Ramos (cell line): ENCODE measurements around the gene ACR.

Experiments
- in situ Hi-C: fragments of 300-500 bp; cut with MboI; formaldehyde crosslinking; loops from one replicate; pipeline ENCODE4 v1.14.3; 2022; ENCODE audit warnings: low sequenced_read_pairs; ENCODE audit not compliant: unreplicated experiment

The ACR gene

DNA sequence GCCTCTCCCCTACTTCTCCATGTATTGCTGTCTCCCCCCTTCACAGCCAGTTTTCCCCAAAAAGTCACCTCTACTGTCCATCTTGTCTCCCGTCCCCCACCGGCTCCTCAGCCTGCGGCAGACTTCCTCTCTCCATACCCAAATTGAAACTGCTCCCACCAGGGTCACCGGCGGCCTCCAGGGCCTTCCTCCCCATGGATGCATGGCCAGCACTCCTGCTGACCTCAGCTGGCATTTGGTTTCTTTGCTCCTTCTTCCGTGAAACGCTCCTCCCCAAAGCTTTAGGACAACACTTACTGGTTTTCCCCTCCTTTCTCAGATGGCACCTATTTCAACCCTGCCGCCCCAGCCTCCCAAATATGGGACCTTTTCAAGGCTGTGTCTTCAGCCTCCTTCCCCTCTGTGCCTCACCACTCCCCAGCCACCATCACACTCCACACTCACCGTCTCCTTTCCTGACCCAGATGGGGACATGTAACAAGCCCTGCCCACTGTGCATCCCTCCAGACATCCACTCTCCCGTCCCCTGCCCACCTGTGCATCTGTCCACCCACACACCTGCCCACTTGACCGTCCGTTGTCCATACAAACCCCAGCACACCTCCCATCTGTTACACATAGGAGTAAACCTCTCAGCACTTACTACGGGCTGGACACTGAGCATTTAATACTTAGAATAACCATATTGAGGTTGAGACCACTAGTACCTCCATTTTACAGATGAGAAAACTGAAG, 21.5 kb upstream of the ACR start:
- in situ Hi-C loops: no loop called here

DNA sequence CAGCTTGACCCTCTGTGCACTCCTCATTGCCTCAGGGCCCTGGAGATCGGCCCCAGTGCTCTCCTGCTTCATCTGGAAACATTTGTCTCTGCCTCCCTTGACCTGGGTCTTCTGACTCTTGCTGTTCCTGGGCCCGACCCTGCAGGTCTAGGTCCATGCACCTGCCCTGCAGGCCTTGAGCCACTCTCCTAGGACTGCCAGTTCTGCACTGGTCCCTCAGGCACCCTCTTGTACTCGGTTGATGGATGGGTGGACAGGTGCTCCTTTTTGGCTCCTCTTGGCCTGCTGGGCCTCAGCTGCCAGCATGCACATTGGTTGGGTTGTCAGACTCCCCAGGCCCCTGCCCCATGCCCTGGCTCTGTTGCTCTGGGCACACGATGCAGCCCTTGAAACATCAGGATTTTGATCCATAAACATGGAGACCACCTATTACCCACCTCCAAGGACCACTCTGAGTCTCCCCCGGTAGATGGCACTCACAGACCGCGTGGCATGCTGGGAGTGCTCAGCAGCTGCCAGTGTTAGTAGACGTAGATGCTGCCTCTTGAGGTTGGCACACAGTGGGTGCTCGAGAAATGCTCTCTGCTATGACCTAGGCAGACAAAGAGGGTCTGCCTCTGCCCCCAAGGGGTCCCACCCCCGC, 20.2 kb upstream of the ACR start:
- in situ Hi-C loops: no loop called here

DNA sequence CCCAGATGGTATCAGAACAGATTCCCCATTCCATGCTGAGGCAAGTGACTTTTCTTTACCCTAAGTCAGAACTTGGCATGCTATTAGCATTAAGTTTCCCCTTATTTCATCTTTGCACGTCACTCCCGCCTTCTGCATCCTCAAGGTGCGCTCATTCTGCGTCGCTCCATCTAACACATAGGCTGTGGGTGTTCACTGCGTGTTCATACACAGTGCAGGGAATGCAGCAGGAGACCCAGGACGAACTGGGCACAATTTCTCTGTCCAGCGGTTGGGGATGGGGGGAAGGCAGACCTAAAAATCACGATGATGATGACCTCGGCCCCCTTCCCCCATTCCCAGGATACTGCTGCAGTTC, 19.7 kb upstream of the ACR start:
- in situ Hi-C loops: no loop called here

DNA sequence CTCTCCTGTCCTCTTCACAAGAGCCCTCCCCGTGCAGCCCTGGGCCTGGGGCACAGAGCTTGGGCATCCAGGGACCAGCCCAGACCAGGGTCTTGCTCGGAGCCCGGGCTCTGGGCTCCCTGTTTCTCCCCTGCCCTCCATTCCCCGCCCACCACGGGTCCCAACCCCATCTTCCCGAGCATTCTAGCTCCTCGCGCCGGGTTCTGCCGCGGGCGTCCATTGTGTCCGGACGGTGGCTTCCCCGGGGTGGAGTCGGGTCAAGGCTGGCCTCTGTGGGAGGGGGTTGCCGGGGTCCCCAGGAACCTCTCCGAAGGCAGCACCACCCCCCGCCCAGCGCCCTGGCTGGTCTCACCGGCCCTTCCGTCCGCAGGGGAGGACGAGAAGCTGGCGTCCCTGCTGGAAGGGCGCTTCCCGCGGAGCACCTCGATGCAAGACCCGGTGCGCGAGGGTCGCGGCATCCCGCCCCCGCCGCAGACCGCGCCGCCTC, 18.1 kb upstream of the ACR start:
- in situ Hi-C loops: no loop called here

DNA sequence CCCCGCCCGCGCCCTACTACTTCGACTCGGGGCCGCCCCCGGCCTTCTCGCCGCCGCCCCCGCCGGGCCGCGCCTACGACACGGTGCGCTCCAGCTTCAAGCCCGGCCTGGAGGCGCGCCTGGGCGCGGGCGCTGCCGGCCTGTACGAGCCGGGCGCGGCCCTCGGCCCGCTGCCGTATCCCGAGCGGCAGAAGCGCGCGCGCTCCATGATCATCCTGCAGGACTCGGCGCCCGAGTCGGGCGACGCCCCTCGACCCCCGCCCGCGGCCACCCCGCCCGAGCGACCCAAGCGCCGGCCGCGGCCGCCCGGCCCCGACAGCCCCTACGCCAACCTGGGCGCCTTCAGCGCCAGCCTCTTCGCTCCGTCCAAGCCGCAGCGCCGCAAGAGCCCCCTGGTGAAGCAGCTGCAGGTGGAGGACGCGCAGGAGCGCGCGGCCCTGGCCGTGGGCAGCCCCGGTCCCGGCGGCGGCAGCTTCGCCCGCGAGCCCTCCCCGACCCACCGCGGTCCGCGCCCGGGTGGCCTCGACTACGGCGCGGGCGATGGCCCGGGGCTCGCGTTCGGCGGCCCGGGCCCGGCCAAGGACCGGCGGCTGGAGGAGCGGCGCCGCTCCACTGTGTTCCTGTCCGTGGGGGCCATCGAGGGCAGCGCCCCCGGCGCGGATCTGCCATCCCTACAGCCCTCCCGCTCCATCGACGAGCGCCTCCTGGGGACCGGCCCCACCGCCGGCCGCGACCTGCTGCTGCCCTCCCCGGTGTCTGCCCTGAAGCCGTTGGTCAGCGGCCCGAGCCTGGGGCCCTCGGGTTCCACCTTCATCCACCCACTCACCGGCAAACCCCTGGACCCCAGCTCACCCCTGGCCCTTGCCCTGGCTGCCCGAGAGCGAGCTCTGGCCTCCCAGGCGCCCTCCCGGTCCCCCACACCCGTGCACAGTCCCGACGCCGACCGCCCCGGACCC, 17.4 kb upstream of the ACR start:
- in situ Hi-C loops: no loop called here

DNA sequence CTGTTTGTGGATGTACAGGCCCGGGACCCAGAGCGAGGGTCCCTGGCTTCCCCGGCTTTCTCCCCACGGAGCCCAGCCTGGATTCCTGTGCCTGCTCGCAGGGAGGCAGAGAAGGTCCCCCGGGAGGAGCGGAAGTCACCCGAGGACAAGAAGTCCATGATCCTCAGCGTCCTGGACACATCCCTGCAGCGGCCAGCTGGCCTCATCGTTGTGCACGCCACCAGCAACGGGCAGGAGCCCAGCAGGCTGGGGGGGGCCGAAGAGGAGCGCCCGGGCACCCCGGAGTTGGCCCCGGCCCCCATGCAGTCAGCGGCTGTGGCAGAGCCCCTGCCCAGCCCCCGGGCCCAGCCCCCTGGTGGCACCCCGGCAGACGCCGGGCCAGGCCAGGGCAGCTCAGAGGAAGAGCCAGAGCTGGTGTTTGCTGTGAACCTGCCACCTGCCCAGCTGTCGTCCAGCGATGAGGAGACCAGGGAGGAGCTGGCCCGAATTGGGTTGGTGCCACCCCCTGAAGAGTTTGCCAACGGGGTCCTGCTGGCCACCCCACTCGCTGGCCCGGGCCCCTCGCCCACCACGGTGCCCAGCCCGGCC, 16.7 kb upstream of the ACR start:
- in situ Hi-C loops: no loop called here

DNA sequence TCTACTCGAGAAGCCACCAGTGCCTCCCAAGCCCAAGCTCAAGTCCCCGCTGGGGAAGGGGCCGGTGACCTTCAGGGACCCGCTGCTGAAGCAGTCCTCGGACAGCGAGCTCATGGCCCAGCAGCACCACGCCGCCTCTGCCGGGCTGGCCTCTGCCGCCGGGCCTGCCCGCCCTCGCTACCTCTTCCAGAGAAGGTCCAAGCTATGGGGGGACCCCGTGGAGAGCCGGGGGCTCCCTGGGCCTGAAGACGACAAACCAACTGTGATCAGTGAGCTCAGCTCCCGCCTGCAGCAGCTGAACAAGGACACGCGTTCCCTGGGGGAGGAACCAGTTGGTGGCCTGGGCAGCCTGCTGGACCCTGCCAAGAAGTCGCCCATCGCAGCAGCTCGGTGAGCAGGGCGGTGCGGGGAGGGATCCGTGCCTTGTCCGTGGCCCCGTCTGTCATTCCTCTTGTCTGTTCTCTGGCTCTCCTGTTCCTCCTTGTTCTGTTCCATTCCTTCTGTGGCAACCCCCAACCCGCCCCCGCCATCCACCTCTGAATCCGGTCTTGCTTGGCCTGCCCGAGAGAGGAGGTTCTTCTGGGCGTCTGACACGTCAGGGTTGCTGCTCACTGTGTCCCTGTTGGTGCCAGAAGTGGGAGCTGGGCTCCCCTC, 15.8 kb upstream of the ACR start:
- in situ Hi-C loops: no loop called here

DNA sequence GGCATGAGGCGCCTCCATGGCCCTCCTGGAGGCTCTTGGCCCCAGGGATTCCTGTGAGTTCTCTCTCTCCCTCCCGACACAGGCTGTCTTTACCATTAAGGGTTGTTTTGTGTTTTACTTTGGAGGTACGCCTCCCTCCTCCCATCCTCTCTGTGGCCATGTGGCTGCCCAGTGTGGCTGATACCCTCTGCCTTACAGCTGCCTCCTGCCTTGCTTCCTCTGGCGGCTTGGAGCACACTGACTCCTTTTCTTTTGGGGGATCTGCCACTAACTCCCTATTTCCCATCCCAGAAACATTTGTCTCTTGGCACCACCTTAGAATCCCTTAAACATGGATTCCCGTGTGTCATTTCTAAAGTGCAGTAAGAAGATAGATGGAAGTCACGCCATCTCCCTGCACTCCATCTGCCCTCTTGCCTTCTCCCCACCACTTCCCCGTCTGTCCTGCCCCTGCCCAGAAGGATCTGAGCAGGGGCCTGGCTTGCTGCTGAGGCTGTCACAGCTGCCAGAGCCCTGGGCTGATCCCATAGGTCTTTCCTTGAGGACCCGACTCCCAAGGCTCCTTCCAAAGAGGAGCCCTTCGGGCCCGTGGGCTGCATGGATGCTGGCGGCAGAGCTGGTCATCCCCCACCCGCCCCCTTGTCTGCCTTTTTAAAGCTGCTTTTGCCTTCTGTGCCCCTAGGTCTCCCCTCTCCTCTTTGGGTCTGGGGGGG, 15.1 kb upstream of the ACR start:
- in situ Hi-C loops: no loop called here

DNA sequence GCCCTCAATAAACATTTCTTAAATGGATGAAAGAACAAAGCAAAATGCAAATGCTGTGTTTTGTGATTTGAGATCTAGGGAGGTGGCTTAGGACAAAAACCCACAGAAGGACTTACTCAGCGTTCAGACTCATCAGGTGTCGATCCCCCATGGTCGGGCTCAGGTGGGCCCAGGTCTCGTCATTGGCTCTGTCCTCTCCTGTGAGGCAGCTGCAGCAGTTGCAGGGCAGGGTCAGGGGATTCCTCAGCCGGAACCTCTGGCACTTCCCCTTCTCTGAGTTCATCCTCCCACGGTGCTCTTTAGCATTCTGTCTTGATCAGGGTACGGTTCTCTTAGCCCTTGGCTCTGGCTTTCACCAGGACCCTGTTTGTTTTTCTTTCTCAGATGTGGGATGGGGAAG, 14.0 kb upstream of the ACR start:
- in situ Hi-C loops: no loop called here

DNA sequence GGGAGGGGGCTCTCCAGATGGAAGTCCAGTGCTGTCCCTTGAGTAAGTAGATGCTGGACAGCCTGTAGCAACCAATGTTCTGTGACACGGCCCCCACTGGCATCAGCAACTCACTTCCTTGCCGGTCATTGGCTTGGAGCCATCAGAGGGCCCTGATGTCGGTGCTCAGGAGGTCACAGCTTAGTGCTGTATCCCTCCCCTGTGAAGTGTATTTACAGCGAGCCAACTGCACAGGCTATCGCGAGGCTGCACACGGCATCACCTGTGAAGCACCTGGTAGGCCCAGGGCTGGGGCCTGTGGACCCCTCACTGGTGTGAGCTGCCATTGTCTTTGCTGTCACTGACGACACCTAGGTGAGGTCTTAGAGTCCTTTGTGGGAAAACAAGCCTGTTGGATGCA, 13.4 kb upstream of the ACR start:
- in situ Hi-C loops: no loop called here

DNA sequence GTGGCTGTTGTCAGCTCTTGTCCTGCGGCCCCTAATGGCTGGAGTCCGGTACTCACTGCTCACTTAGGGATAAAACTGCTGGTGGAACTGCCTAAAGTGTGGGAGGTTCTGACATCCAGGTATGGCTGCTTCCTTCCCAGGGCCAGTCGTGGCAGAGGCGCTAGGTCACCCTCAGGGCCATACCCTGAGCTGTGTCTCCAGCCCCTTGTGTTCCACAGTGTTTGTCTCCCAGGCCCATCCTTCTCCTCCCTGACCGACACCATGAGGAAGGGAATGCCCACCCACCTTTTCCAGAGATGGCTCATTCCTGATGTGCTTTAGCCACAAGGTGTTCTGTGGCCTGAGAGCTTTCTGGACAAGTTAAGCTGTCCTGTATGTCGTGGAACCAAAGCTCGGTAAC, 12.4 kb upstream of the ACR start:
- in situ Hi-C loops: no loop called here

DNA sequence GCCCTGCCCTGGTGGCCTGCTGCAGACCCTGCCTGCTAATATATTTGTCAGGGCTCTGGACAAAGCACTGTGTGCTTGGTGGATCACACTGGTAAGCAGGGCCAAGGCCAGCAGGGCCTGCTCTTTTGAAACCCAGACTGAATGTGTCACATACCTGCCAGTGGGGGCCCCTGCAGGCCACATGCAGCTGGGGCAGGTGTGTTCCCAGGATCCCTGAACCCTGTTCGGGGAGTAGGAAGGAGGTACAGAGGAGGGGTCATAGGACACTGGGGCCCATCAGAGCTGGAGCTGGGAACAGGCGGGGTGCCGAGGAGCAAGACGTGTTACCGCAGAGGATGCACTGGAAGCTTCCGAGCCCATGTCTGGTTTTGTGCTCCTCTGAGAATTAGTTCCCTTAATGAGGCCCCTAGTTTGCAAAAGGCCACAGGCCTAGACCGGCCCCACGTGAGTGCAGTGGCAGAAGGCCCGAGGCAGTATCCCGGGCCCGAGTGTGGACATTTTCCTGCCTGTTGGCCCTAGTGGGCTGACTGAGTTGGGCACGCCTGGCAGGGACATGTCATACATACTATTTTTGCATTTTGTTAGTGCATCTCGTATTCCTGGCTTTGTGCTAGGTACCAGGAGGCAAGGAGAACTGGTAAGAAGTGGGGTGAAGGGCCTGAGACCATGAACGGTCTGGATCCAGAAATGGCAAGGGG, 11.2 kb upstream of the ACR start:
- in situ Hi-C loops: no loop called here

DNA sequence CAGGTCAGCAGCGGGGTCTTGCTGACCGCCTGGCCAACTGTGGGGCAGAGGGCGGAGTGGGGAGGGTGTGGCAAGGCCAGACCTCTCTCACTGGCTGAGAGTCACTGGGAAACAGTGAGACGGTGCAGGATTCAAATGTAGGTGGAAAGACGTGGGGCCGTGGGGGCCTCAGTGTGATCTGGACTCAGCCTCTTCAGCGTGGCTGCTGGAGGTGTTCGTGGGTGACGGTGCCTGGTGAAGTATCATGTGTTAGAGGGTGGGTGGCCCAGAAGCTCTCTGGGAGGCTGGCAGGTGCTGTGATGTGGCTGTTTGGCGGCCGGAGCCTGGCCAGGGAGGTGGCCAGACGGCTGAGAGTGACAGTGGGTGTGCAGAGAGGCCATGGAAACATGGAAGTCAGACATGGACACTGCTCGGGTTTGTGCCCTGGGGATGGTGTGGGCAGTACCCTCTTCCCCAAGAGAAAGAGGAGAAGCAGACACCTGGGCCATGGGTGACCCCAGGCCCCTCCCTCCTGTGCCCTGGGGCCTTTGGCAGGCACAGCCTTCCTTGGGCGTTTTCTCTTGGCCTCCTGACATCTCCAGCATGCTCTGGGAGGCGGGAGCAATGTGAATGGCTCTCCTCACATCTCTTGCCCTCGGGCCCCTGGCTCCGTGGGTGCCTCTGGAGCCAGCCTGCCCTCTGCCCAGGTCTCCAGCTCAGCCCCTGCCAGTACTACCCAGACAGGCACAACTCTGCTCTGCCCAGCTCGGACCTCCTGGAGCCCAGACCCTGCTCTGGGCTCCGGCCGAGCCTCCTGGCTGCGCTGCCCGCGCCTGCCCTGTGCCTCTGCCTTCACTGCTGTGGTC, 10.1 kb upstream of the ACR start:
- in situ Hi-C loops: no loop called here

DNA sequence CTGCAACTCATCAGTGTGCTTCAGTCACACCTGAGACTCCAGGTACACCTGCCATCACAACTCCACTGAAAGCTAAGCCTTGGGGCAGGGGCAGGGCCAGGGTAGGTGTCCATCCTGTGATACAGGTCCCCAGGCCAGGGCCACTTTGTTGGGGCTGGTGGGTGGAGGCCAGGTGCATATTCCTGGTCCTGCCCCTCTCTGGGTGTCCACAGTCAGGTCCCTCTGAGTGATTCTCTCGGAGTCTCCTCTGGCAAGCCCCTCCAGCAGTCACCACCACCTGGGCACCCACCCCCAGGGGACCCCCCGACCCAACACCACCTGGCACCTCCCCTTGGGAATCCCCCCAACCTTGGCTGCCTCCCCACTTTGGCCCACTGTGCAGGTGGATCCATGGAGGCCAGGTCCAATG, 9.5 kb upstream of the ACR start:
- in situ Hi-C loops: no loop called here

DNA sequence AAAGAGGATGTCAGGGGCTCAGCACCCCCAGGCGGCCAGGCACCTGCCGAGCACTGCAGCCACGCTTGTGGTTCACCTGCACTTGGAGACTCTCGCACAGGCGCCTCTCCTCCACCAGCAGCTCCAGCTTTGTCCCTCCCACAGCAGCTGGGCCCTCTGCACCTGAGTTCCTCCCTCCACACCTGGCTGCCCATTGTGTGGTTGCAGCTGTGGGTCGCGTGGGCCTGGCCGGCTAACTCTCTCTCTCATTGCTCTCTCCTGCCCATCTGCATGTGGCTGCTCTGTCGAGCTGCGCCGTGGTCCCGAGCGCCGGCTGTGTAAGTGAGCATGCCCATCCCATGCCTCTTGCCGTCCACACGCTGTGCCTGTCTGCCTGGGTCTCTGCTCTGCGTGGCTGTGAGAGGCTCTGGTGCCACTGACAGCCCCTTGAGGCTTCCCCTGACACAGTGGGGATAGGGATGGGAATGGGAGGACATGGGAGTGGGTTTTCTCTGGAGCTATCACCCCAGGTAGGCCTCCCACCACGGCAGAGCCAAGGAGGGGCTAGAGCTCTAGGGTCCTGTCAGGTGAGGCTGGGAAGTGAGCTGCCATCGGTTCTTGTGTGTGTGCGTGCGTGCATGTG, 8.5 kb upstream of the ACR start:
- in situ Hi-C loops: no loop called here

DNA sequence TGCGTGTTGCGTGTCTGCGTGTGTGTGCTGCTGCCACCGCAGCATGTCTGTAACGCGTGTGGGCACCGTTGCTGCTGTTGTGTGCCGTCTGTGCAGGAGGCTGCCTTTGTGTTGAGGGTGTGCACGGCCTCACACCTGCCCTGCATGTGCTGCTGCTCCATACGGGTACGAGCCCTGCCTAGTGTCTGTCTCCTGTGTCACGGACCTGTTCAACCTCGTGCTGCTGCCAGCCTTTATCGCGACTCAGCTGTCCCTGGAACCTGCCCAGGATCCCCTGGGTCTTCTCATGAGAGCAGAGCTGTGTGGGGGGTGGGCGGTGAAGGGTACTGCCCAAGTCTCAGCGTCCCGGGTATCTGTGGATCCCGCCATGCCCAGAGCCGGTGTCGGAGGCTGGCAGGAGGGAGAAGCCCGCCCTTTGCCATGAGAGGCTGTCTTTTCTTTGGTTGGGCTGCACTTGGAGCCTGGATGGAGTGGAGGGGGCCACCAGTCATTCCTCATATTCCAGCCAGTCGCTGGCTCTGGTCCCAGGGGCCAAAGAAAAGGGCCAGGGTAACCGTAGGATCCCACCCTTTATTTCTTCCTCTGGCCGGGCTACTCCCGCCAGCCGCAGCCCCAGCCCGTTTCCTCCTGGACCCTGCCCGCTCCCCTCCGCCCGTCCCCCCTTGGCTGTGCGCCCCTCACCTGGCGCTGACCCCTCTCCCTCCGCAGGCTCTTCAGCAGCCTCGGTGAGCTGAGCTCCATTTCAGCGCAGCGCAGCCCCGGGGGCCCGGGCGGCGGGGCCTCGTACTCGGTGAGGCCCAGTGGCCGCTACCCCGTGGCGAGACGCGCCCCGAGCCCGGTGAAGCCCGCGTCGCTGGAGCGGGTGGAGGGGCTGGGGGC, 7.8 kb upstream of the ACR start:
- in situ Hi-C loops: no loop called here
